GM12878 (cell line): ENCODE results near the gene DTL. TPM values are rescaled to one million over a fixed set of nuclear protein-coding genes. Genes with fewer than 3 reads are reported as not detected.

Source experiments
- ASH2L ChIP-seq: fragments of 300-600, 200-600 bp; sonication (generic); IDR thresholded peaks from 2 replicates; pipeline ENCODE4 v1.6.1; 2017; ENCODE audit warnings: low read depth, mild to moderate bottlenecking, borderline replicate concordance
- ATF2 ChIP-seq: IDR thresholded peaks from 2 replicates; pipeline ENCODE4 v1.6.1; 2012; ENCODE audit warnings: low read length, inconsistent platforms
- BCL3 ChIP-seq: IDR thresholded peaks from 2 replicates; pipeline ENCODE4 v1.6.1; 2011; ENCODE audit warnings: borderline replicate concordance, low read depth, mild to moderate bottlenecking, moderate library complexity, low read length; ENCODE audit not compliant: insufficient read depth, poor library complexity, severe bottlenecking
- CBX5 ChIP-seq: sonication (generic); IDR thresholded peaks from 2 replicates; pipeline ENCODE4 v1.6.1; 2016; ENCODE audit warnings: low read depth, moderate library complexity, mild to moderate bottlenecking, inconsistent platforms
- CREB1 ChIP-seq: IDR thresholded peaks from 2 replicates; pipeline ENCODE4 v1.6.1; 2012; ENCODE audit warnings: low read depth, mild to moderate bottlenecking, inconsistent platforms
- CREM ChIP-seq: IDR thresholded peaks from 2 replicates; pipeline ENCODE4 v1.6.1; 2014; ENCODE audit warnings: antibody characterized with exemption, low read depth
- ETV6 ChIP-seq, 2 experiments: fragments of 450-650 bp in 1 of 2; IDR thresholded peaks in 1 of 2; conservative IDR thresholded peaks in 1 of 2; 2 replicates each; pipeline ENCODE4 v1.6.1; 2014; ENCODE audit warnings: antibody characterized with exemption in 1 of 2, borderline replicate concordance in 1 of 2, low read depth in 1 of 2, mild to moderate bottlenecking in 1 of 2, moderate library complexity in 1 of 2
- FOS ChIP-seq: IDR thresholded peaks from 3 replicates; pipeline ENCODE4 v1.6.1; 2011; ENCODE audit warnings: borderline replicate concordance; ENCODE audit not compliant: insufficient read length; ENCODE audit errors: extremely low read depth
- GABPA ChIP-seq: IDR thresholded peaks from 2 replicates; pipeline ENCODE4 v1.6.1; 2014; ENCODE audit warnings: antibody characterized with exemption, low read depth, mild to moderate bottlenecking, inconsistent platforms
- GATAD2B ChIP-seq: fragments of 450-650 bp; conservative IDR thresholded peaks from 2 replicates; pipeline ENCODE4 v1.6.1; 2017; ENCODE audit warnings: low read depth, mild to moderate bottlenecking, moderate library complexity
- IKZF2 ChIP-seq, 2 experiments: fragments of 450-650 bp; IDR thresholded peaks; 2 replicates each; pipeline ENCODE4 v1.6.1; 2017; ENCODE audit warnings: mild to moderate bottlenecking in 2 of 2, moderate library complexity in 2 of 2
- MEF2A ChIP-seq: IDR thresholded peaks from 2 replicates; pipeline ENCODE4 v1.6.1; 2011; ENCODE audit warnings: low read depth, mild to moderate bottlenecking, low read length, moderate library complexity; ENCODE audit not compliant: insufficient read depth
- MTA3 ChIP-seq: IDR thresholded peaks from 2 replicates; pipeline ENCODE4 v1.6.1; 2012; ENCODE audit warnings: low read length, inconsistent platforms, borderline replicate concordance
- NFIC ChIP-seq: IDR thresholded peaks from 2 replicates; pipeline ENCODE4 v1.6.1; 2012; ENCODE audit warnings: low read depth, mild to moderate bottlenecking, inconsistent platforms, low read length, moderate library complexity
- POLR2A ChIP-seq: IDR thresholded peaks from 2 replicates; pipeline ENCODE4 v1.6.1; 2011; ENCODE audit warnings: low read depth, mild to moderate bottlenecking, low read length
- POLR2AphosphoS5 ChIP-seq: IDR thresholded peaks from 2 replicates; pipeline ENCODE4 v1.6.1; 2011; ENCODE audit warnings: mild to moderate bottlenecking, low read length, inconsistent platforms
- POU2F2 ChIP-seq: IDR thresholded peaks from 3 replicates; pipeline ENCODE4 v1.6.1; 2011; ENCODE audit warnings: low read depth, mild to moderate bottlenecking, low read length, borderline replicate concordance
- RCOR1 ChIP-seq: conservative IDR thresholded peaks from 2 replicates; pipeline ENCODE4 v1.6.1; 2012; ENCODE audit warnings: low read depth, low read length, improper control_type of control experiment
- SMARCA5 ChIP-seq: fragments of 450-650 bp; IDR thresholded peaks from 2 replicates; pipeline ENCODE4 v1.6.1; 2017; ENCODE audit warnings: mild to moderate bottlenecking
- SRF ChIP-seq, 2 experiments: IDR thresholded peaks; 2 replicates each; pipeline ENCODE4 v1.6.1; 2011; ENCODE audit warnings: low read depth in 2 of 2, low read length in 2 of 2, mild to moderate bottlenecking in 1 of 2, moderate library complexity in 1 of 2
- SUZ12 ChIP-seq: fragments of 200-600 bp; sonication (generic); IDR thresholded peaks from one replicate; pipeline ENCODE4 v1.6.1; 2018; ENCODE audit warnings: antibody characterized with exemption, mild to moderate bottlenecking; ENCODE audit not compliant: unreplicated experiment
- WRNIP1 ChIP-seq: IDR thresholded peaks from 2 replicates; pipeline ENCODE4 v1.6.1; 2011; ENCODE audit warnings: low read depth, low read length, improper control_type of control experiment, borderline replicate concordance
- YBX1 ChIP-seq: fragments of 450-650 bp; IDR thresholded peaks from 2 replicates; pipeline ENCODE4 v1.6.1; 2016; ENCODE audit warnings: antibody characterized with exemption
- YY1 ChIP-seq: IDR thresholded peaks from 2 replicates; pipeline ENCODE4 v1.6.1; 2011; ENCODE audit warnings: low read depth, mild to moderate bottlenecking, low read length
- ZNF622 ChIP-seq: fragments of 450-650 bp; IDR thresholded peaks from 2 replicates; pipeline ENCODE4 v1.6.1; 2017; ENCODE audit warnings: mild to moderate bottlenecking, inconsistent platforms
- ZNF687 ChIP-seq: fragments of 450-650 bp; IDR thresholded peaks from 2 replicates; pipeline ENCODE4 v1.6.1; 2017; ENCODE audit warnings: mild to moderate bottlenecking, moderate library complexity
- polyA plus RNA-seq, 11 experiments: library from polyadenylated mRNA; depleted of rRNA in 4 of 11; unstranded in 6 of 11; stranded (reverse) in 5 of 11; fragments of >200 nt; fragmentation: Nextera tagmentation in 4 of 11; fragmentation: Illumina TruSeq in 1 of 11; extraction: Ambion mirVana in 4 of 11; extraction: Trizol in 1 of 11; gene quantifications; 1 replicate in 1 of 11; 2 replicates in 10 of 11; pipeline versions ENCODE4 v1.2.1 to v1.2.3, GENCODE V29; 2011 to 2016; ENCODE audit warnings: inconsistent platforms in 2 of 11, missing spikeins in 2 of 11, low read depth in 1 of 11
- total RNA-seq, 4 experiments: library from RNA; depleted of rRNA in 3 of 4; stranded (reverse); fragments of >200 nt in 3 of 4; fragmentation: Illumina TruSeq in 1 of 4; extraction: Trizol in 1 of 4; gene quantifications; 2 replicates each; pipeline versions ENCODE4 v1.2.1 to v1.2.3, GENCODE V29; 2013 to 2021

The DTL gene
- total and polyA plus RNA-seq, 10 of the 15 experiments (the other 5 are each of a cell fraction or from before 2014, with no cell fraction given) = 24.1 to 73.4 (median 52.2) TPM

GRCh38 chr1:212035123-212035834 is at the start of gene DTL, which contains the start of gene INTS7 (continued):
- TF ChIP-seq CREM (peak; percentile 95), SUZ12 (no peak), YY1 (peak; percentile 95), ZNF687 (peak; percentile 71), POLR2A (peak; percentile 89), SMARCA5 (peak; percentile 95), BCL3 (no peak), NFIC (no peak), YBX1 (no peak), GATAD2B (0 out of 2 replicates have a peak, but pooled peaks have one; percentile 13), SRF (IDR thresholded peaks at IDR 0.05; ENCODE audit: low read depth in 2 of 2, low read length in 2 of 2) (no peak), MEF2A (no peak), POU2F2 (no peak; the same call in 2 of the 3 replicates), CBX5 (no peak), ETV6 (conservative IDR thresholded peaks at IDR 0.05 in 1 of 2, IDR thresholded peaks at IDR 0.05 in 1 of 2; ENCODE audit: borderline replicate concordance in 1 of 2, low read depth in 1 of 2) (no peak), IKZF2 (IDR thresholded peaks at IDR 0.05) (peak; percentile 96), ATF2 (no peak), WRNIP1 (0 out of 2 replicates have a peak, but pooled peaks have one; percentile 56), POLR2AphosphoS5 (peak; percentile 92), MTA3 (no peak), GABPA (peak; percentile 70), RCOR1 (0 out of 2 replicates have a peak, but pooled peaks have one; percentile 31), ZNF622 (no peak), CREB1 (peak; percentile 95), ASH2L (no peak; the same call in 1 of the 2 replicates), FOS (no peak)
